SW480 (cell line): ENCODE results near the gene ZP1.
"Not testable (repeated sequence)": the region's sequence is repeated elsewhere in the genome, so short reads cannot be mapped to it uniquely, and the experiment has no call there.

Source experiments
- DNase-seq: peaks from one replicate; pipeline ENCODE4 v3.0.0-alpha.2; 2016; ENCODE audit warnings: low spot score

ZP1 gene

DNA sequence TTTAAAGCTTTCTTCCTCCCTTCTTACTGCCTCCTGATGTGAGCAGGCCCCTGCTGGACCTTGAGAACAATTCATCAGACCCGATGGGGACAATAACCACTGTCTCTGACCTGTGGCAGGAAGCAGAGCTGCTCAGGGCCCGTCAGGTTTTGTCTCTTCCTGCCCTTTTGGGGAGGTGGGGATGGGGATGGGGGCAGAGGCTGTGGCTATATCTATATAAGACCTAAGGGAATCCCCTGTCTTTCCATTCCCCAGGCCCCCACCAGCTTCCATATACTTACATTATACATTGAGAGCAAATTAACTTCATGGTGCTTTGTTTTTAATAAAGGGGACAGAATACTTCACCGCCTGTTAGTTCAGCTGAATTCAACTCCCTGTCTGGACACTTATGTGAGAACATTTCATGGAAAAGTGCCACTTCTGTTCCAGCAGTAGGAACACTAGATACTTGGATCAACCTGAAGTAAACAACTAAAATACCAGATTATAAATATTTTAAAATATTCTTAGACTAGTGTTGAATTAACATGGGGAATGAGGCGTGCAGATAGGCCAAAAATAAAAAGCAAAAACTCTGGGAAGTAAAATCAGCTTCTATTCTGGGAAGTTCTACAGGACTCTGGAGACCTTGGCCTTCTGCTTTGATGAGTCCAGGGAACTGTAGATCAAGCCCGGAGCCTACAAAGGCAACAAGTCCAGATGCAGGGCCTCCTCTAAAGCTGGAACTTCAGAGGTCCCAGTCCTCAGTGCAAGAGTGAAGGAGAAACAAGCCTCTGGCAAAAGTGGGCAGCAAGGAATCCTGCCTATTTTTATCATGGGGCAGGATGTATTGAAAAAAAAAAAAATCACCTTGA lies 11.1 kb downstream of the ZP1 start:
- DNase-seq: no peak

DNA sequence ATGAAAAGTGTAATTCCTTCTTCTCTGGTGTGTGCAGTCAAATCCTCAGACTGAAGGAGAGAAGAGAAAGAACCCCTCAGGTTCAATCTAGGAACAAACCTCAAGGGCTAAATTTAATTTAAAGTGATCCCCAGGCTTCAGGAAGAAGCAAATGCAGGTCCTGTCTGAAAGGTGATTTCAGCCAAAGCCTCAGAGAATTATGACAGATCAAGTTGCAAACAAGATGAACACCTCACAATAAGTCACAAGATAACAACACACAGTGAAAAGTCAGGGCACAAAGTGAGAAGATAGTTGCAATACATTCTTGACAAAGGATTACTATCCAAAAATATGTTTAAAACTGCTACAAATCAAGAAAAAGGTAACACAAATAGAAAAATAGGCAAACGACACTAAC lies 11.8 kb downstream of the ZP1 start:
- no peak for DNase-seq

DNA sequence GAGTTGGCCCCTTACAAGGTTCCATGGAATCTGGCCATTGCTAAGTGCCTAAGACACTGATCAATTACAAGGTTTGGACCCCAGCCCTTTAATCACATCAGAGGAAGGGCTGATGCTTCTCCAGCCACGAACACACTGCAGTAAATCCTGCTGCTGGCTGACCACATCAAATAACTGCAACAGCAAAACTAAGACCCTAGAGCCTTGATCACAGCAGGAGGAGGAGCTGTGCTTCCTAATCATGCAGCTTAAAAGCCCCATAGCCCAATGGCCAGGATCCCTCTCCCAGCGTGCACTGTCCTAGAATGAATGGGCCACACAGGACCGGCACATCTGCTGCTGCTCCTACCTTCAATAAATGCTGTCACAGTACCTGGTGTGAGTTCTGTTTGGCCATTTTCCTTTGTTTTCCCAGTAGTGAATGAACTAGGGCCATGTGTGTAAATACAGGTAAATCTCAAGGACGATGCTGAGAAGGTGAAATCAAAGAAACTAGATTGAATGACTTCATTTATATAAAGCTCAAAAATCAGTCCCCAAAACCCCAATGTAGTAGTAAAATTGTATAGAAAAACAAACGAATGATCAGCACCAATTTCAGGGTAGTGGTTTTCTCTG lies 12.7 kb downstream of the ZP1 start:
- peak; percentile 49 for DNase-seq

DNA sequence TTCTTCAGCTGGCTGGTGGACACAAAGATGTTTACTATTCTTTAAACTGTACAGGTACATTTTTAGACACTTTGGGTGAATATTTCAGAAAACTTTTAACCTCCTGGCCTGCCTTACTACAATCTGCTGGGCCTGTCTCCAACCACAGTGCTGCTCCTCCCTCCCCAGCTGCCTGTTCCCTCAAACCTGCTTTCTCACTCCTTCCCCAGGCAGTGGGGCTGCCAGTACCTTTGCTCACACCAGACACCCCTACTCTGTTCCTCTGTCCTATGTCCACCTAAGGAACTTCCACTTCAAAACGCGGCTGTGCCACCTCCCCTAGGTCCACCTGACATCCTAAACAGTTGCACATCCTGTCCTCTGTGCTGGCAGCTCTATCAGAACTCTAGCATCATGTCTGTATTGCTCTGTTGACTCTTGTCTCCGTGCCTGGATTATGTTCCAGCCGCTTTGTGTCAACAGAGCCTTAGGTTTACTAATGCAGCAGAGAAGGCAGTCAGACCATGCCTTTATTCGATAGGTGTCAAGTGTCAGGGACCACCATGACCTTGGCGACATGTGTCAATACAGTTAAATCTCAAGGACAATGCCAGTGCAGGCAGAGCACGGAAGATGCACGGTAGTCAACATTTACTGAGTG lies 13.4 kb downstream of the ZP1 start:
- no peak for DNase-seq

DNA sequence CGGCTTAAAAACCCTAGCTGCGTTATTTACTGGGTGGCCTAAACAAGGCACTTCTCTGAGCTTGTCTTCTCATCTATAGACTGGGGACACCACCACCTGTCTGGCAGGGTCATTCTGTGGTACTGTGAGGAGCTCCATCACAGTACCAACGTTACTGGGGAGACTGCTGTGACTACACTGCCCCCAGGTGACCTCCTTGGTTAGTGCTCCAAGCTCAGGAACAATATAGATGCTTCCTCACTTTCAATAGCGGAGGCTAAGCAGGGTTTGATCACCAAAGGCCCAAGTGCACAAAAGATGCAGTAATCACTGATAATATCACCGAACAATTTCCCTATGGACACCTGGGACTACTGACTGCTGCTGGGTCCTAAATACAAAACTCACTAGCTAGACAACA lies 20.2 kb downstream of the ZP1 start:
- DNase-seq: peak; percentile 76

DNA sequence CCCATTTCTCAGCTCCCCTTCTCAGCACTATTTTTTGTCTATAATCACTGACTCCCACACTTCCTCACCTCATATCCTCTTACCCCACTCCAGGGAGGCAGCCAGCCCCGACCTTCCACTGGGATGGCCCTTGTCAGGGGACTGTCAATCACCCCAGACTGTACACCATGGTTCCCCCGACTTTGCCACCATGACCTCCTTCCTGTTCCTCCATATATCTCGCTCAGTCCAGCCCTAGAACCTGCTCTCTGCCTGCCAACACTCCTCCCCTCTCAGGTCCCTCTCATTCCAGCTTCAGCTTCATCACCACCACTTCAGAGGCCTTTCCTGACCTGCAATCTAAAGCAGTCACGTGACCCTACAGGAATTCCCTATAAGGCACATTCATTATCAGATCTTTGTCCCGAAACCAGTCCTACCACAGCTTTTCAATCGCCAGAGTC lies 22.5 kb downstream of the ZP1 start:
- DNase-seq: no peak

DNA sequence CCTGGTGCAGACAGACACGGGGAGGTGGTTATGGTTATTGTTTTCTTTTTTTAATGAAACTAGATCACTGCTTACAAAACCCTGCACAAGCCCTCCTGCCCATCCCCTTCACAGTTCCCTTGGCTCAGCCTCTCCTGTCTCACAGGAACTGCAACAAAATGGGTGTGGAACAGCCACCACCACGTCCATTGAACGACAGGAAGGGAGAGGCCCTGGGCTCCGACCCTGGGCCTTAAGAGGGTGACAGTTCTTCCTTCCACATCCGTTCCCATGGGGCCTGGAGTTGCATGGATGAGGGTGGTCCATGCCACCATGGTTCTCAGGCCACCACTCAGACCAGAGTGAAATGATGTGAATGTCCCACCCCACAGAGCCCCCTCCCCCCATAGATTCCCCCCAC lies 23.4 kb downstream of the ZP1 start:
- DNase-seq: no peak

DNA sequence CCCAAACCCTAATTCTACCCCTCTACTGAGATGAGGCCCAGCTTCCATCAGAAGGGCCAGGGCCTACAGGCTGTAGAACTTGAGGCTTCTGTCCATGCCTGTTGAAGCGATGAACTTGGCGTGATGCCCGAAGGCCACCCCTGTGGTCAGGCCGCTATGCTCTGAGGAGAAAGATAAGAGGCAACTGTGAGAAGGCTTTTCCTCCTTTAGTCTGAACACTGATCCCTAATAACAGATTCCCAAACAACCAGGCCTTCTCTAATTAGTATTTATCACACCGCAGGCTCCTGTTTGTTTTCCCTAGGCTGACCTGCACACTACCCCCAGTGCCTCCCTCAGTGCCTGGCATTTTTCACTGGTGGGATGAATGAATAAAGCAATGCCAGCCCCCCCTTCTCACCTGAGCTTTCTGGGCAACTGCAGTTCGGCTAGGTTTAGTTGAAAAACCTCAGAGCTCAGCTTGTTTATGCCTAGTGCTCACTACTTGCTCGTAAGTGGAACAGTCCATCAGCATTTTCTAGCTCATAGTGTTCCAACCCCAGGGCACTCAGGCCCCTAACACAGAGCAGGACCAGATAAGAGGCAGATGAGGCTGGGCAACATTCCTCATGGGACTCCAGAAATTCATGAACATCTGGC lies 23.9 kb downstream of the ZP1 start:
- DNase-seq: no peak

DNA sequence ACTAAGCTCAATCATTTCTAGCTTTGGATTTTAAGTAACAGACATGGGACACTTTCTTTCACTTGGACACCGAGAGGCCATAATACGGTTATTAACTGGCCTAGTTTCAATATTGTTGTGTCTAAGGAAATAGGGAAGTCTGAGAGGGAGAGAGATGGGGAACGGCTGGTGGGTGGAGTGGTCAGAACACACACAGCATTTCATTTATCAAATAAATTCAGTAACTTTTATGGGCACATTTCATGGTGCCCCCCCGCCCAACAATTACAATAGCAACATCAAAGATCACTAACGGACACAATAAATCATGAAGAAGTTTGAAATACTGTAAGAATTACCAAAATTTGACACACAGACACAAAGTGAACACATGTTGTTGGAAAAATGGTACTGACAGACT lies 28.3 kb downstream of the ZP1 start:
- DNase-seq: no peak

DNA sequence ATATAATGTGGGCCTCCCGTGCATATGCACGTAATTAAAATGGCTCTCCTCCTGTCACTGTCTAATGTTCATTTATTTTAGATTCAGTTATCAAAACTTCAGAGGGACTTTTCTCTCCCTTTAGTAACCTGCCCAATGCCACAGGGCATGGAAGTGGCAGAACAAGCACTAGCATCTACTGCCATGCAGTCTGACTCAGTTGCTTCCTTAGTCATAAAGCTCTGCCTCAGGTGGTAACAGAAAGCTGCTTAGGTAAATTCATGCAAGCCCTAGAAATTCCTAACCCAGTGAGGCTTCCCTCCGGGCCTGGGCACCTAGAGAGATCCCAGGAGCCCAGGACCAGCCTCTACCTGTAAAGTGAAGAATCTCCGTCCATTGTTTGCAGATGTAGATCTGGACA lies 30.2 kb downstream of the ZP1 start:
- DNase-seq: no peak

DNA sequence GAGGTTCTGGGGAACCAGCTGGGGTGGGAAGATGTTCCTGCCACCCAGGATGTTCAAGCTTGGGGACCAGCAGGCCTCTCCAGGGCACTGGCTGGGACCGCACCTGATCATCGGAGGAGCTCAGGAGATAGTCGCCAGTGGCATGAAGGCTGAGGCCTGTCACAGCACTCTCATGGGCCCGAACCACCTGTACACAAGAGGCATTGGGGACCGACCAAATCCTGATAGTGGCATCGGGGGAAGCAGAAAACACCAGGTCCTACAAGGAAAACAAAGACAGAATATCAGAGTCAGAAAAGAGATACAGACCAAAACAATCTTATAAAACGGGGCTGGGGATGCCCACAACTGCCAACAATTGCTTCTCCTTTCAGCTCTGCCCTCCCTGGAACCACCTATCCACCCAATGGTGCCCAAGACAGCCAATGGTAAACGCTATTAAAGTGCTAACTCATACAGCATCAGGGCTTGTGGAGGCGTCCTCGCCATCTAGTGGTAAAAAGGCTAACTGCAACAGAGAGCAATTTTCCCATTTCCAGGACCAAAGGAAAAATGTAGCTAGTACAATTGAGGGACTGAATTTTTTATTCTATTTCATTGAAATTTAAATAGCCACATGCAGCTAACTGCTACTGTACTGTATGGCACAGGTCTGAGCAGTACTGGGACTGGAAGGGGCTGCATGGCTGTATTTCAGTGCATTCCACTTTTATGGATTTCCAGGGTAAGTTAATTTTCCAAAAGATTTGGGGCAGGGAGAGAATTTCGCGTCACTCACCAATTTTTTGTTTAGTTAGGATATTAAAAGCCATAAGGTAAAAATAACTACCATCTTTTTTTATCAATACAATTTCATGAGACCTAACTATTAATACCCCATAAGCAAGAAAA lies 31.9 kb downstream of the ZP1 start:
- DNase-seq: peak; percentile 62

DNA sequence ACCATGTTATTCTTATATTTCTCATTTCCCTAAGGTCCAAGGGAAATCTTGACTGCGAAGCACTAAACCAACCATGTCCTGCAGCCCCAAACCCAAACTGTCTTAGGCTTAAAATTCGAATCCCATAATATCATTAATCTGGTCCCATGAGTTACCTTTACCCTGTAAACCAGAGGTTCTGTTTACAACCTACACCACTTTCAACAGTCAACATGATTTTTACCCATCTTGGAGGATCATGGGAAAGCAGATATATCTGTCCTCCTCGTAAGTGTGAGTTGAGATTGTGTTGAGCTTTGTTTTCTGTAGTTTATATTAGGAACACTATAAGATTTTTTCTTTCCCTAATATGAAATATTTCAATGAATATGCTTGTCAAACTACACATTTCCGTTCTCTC lies 32.6 kb downstream of the ZP1 start:
- no peak for DNase-seq

DNA sequence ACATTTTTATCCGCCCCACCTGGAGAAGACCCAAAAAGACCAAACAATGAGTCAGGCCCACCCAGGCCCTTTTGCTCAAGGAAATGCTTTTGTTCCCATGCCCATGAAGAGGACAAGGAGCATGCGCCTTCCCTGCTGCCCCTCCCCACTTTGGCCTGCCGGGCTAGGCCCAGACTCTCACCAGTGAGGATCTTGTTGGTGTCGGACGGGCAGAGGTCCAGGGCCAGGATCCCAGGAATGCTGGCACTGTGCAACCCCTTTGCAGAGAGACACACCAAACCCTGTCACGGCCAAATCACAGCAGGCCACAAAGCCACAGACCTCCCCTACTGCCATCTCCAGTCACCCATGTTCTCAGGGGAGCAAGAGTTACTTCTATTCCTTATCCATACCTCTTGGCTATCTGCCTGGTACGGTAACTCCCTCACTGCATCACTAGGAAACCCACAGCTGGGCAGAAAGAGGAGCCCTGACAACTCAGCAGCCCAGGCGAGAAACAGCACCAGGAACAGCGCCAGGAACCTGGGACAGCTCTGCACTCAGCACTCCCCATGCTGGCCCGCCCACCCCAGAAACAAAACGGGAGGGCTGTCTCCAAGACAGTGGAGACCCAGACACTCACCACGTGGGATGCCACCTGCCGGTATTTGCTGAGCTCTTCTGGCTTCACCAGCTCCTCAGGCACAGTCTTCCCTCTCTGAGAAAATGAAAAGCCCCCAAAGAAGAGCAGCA lies 33.5 kb downstream of the ZP1 start:
- DNase-seq: no peak

DNA sequence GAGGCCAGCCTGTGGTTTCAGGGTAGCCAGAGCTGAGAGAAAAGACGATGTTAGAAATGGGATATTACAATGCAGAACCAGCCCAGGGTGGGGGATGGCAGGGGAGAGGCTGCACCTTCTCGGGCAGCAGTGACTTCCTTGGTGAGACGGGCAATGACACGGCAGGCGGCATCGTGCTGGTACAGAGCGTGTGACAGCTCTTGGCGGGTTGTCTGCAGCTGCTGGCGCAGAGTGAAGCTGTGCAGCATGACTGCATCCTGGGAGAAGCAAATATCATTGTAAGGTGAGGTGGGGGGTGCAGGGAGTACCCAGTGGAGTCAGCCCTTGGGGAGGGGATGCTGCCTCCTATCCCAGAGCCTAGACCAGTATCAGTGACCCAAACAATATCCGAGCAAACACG lies 35.3 kb downstream of the ZP1 start:
- no peak for DNase-seq

DNA sequence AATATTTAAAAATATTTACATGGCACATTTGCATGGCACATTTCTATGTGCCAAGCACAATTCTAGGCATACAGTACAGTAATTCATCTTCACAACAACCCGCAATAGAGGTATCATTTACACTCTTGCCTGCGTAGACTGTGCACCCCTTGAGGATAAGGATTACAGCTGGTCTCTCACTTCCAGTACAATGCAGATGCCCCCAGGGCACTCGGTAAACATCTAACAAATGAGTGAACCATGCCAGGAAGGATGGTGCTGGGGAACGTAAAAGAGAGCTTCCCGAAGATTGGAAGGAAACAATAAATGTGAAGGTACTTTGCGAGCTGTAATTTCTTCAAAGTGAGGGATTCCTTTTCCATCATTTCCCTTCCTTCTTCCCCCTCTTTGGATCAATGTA lies 37.7 kb downstream of the ZP1 start:
- no peak for DNase-seq

DNA sequence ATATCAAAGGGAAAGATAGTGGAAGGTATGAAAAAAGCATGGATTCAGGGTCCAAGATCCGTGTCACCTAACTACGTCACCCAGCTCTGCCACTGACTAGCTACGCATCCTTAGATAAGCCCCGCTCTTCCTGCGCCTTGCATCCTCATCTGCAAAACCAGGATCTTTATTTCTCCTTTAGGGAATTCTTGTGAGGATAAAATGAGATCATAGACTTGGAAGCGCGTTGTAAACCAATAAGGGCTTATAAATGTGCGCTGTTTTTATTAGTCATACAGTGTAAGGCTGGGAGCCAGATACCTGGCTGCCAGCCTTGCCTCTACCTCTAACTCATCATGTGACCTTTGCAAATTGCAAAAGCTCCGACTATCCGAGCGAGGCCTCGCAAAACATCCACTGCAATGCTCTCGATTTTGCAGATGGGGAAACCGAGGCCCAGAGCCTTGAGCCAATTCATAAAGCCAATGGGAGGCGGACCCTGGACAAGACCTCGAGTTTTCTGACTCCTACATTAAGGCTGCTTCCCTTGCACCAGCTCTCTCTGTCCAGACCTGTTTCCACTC lies 38.3 kb downstream of the ZP1 start:
- DNase-seq: peak; percentile 35

DNA sequence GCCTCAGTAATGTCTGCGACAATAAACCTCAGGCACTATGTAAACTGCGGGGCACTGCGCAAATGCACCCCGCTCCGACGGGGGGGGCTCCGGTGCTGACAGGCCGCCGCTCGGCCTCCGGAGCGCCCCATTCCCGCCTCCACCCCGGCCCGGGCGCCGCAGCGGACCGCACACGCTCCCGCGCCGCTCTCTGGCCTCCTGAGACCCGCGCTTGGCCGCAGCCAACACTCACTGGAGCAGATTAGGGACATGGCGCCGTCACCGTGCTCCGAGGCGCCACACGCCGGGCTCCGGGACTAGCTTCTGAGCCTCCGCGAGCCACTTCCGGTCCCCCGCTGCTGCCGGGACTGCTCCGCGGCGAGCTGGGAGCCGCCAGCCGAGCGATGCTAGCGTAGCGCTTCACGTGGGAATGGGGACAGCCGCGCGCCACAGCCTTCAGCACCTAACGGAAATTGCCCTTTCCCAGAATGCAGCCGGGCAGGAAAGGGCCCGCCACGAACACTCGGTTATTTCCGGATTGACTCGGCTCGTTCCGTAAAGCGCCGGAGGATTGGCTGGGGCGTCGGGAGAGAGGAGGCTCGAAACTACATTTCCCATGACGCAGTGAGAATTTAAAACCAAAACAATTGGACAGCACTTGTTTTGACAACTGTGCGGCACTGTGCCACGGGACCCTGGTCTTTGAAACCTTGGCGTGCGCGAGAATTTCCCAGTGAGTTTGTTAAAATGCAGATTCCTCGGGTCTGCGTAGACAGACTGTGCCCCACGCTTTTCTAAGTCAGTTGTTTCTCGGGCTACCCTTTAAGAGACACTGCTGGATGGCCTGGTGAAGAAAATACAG lies 39.0 kb downstream of the ZP1 start, which contains the start of gene PRPF19:
Gene PRPF19, minus strand, starts transcription at position 454 of the 841 bp plus-strand sequence. Its CDS starts 203 bp downstream, at position 251.
- DNase-seq: peak; percentile 95

DNA sequence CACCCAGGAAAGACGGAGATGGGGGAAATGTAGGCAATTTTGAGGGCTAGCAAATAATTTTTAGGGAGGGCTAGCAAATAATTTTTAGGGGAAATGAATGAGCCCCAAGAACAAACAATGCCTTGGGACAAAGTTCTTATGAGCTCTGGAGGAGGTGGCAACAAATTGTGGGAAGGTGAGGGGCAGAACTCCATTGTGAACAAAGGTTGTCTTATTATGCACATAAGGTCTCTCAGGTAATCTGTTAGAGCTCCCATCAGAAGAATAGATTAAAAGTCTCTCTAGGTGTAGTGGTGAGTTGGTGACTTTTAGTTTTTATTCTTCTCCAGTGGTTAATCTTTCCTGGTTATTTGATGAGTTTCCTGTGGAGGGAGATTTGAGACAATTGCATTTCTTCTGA lies 41.5 kb downstream of the ZP1 start:
- DNase-seq: no peak

DNA sequence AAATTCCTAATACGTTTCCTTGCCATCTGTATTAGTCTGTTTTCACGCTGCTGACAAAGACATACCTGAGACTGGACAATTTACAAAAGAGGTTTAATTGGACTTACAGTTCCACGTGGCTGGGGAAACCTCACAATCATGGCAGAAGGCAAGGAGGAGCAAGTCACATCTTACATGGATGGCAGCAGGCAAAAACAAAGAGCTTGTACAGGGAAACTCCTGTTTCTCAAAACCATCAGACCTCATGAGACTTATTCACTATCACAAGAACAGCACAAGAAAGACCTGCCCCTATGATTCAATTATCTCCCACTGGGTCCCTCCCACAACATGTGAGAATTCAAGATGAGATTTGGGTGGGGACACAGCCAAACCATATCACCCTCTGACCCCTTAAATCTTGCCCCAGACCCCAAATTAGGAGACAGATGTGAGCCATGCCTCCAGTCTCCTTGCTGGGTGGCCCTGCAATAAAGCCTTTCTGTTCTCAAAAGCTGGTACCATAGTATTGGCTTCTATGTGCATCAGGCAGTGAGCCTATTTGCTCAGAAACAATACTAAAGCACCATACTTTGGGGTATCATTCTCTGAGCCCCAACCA lies 42.4 kb downstream of the ZP1 start:
- DNase-seq: not testable (repeated sequence)
